GM21529 (cell line): ENCODE results near the gene MTHFR.

Experiments used
- ATAC-seq: cut with Tn5 transposase; IDR thresholded peaks from one replicate; pipeline ENCODE4 v1.9.1; 2021; ENCODE audit not compliant: unreplicated experiment

The MTHFR gene

GRCh38 chr1:11799099-11799498 is 6.7 kb downstream of the MTHFR start:
- no peak for ATAC-seq

- ATAC-seq: no peak
Measured at GRCh38 chr1:11797525-11798216, 8.1 kb downstream of the MTHFR start.

GRCh38 chr1:11796036-11796828 is 9.5 kb downstream of the MTHFR start:
- no peak for ATAC-seq

- no peak for ATAC-seq
Measured at GRCh38 chr1:11795238-11795890, 10.4 kb downstream of the MTHFR start.

GRCh38 chr1:11794446-11795237 is 11.1 kb downstream of the MTHFR start:
- ATAC-seq: no peak

GRCh38 chr1:11793819-11794218 is 11.9 kb downstream of the MTHFR start:
- ATAC-seq: no peak

GRCh38 chr1:11792106-11792505 is 13.7 kb downstream of the MTHFR start:
- no peak for ATAC-seq

GRCh38 chr1:11790880-11791715 is 14.7 kb downstream of the MTHFR start:
- ATAC-seq: no peak

GRCh38 chr1:11790101-11790879 is 15.5 kb downstream of the MTHFR start:
- ATAC-seq: no peak

GRCh38 chr1:11789126-11790067 is 16.4 kb downstream of the MTHFR start:
- ATAC-seq: no peak

- no peak for ATAC-seq
Measured at GRCh38 chr1:11788549-11789053, 17.2 kb downstream of the MTHFR start.

GRCh38 chr1:11787804-11788436 is 17.8 kb downstream of the MTHFR start:
- no peak for ATAC-seq

- ATAC-seq: no peak
Measured at GRCh38 chr1:11787251-11787803, 18.4 kb downstream of the MTHFR start.

GRCh38 chr1:11786168-11786567 is 19.6 kb downstream of the MTHFR start:
- no peak for ATAC-seq

GRCh38 chr1:11784993-11785769 is 20.6 kb downstream of the MTHFR start:
- no peak for ATAC-seq

- ATAC-seq: no peak
Measured at GRCh38 chr1:11784256-11784992, 21.3 kb downstream of the MTHFR start.
